ENCODE data around the gene C12orf42.
"Not testable (repeated sequence)": the region's sequence is repeated elsewhere in the genome, so short reads cannot be mapped to it uniquely, and the experiment has no call there.

The C12orf42 gene

GRCh38 chr12:103424849-103425586 is 70.8 kb downstream of the C12orf42 start:
- not testable (repeated sequence) for DNase-seq (ENCODE audit: low read depth)

- DNase-seq (ENCODE audit: low read depth), result no peak
Observed at GRCh38 chr12:103423516-103423910, 72.3 kb downstream of the C12orf42 start.

GRCh38 chr12:103422746-103423515 is 72.8 kb downstream of the C12orf42 start:
- DNase-seq (ENCODE audit: low read depth), result no peak

GRCh38 chr12:103422328-103422727 is 73.4 kb downstream of the C12orf42 start:
- DNase-seq (ENCODE audit: low read depth), result no peak

- no peak for DNase-seq (ENCODE audit: low read depth)
Observed at GRCh38 chr12:103421402-103421801, 74.4 kb downstream of the C12orf42 start.

- no peak for DNase-seq (ENCODE audit: low read depth)
Observed at GRCh38 chr12:103415681-103416080, 80.1 kb downstream of the C12orf42 start.

- peak; percentile 41 for DNase-seq (ENCODE audit: low read depth)
Observed at GRCh38 chr12:103401421-103401820, 94.3 kb downstream of the C12orf42 start.

- DNase-seq (ENCODE audit: low read depth), result no peak
Observed at GRCh38 chr12:103399986-103400385, 95.8 kb downstream of the C12orf42 start.

- DNase-seq (ENCODE audit: low read depth), result no peak
Observed at GRCh38 chr12:103397536-103397935, 98.2 kb downstream of the C12orf42 start.

GRCh38 chr12:103392722-103393121 is 103.0 kb downstream of the C12orf42 start:
- no peak for DNase-seq (ENCODE audit: low read depth)

GRCh38 chr12:103391103-103391502 is 104.7 kb downstream of the C12orf42 start:
- no peak for DNase-seq (ENCODE audit: low read depth)

GRCh38 chr12:103387385-103387784 is 108.4 kb downstream of the C12orf42 start:
- no peak for DNase-seq (ENCODE audit: low read depth)

GRCh38 chr12:103386451-103386850 is 109.3 kb downstream of the C12orf42 start:
- DNase-seq (ENCODE audit: low read depth), result no peak

GRCh38 chr12:103382736-103383346 is 112.9 kb downstream of the C12orf42 start:
- DNase-seq (ENCODE audit: low read depth), result no peak

GRCh38 chr12:103382119-103382518 is 113.6 kb downstream of the C12orf42 start:
- DNase-seq (ENCODE audit: low read depth), result no peak

GRCh38 chr12:103379670-103380069 is 116.1 kb downstream of the C12orf42 start:
- DNase-seq (ENCODE audit: low read depth), result no peak

- no peak for DNase-seq (ENCODE audit: low read depth)
Observed at GRCh38 chr12:103373088-103373523, 122.7 kb downstream of the C12orf42 start.

- no peak for DNase-seq (ENCODE audit: low read depth)
Observed at GRCh38 chr12:103369929-103370328, 125.8 kb downstream of the C12orf42 start.

- DNase-seq (ENCODE audit: low read depth), result no peak
Observed at GRCh38 chr12:103368167-103368566, 127.6 kb downstream of the C12orf42 start.

GRCh38 chr12:103354403-103354802 is 141.4 kb downstream of the C12orf42 start:
- DNase-seq (ENCODE audit: low read depth), result no peak

GRCh38 chr12:103353913-103354312 is 141.9 kb downstream of the C12orf42 start:
- no peak for DNase-seq (ENCODE audit: low read depth)

GRCh38 chr12:103350116-103350515 is 145.7 kb downstream of the C12orf42 start:
- DNase-seq (ENCODE audit: low read depth), result no peak

- DNase-seq (ENCODE audit: low read depth), result no peak
Observed at GRCh38 chr12:103348935-103349334, 146.8 kb downstream of the C12orf42 start.

Measured in ELR (cell line).